ENCODE results near the gene FLRT1.
"Not testable (repeated sequence)": the region's sequence is repeated elsewhere in the genome, so short reads cannot be mapped to it uniquely, and the experiment has no call there.

Gene FLRT1

DNA sequence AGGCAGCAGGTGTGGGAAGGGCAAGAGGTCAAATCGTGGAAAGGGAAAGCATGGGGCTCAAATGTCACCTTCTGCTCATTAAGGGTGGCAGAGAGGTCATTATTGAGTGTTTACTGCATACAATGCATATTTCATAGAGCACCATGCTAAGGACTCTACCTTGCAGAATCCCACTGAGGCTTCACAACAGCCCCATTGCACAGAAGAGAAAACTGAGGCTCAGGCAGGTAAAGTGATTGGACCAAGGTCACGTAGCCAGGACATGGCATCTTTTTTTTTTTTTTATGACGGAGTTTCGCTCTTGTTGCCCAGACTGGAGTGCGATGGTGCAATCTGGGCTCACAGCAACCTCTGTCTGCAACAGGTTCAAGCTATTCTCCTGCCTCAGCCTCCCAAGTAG, 7.8 kb downstream of the FLRT1 start:
- DNase-seq (ENCODE audit: low read depth in 4 of 4, low spot score in 1 of 4): no peak

- DNase-seq (ENCODE audit: low read depth in 4 of 4, low spot score in 1 of 4): no peak
Measured at GRCh38 chr11:64044730-64045393, 9.1 kb downstream of the FLRT1 start.

DNA sequence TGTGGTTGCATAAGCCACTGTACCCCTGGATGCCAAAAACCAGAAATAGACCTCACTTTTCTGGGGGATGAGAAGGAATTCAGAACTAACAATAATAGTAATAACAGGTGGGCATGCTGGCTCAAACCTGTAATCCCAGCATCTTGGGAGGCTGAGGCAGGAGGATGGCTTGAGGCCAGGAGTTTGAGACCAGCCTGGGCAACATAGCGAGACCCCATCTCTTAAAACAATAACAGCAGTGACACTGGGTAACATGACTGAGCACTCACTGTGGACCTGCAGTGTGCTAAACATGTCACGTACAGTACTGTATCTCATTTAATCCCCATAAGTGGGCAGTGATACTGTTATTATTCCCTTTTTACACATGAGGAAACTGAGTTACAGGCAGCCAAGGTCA, 10.0 kb downstream of the FLRT1 start:
- no peak for DNase-seq (ENCODE audit: low read depth in 4 of 4, low spot score in 1 of 4)

DNA sequence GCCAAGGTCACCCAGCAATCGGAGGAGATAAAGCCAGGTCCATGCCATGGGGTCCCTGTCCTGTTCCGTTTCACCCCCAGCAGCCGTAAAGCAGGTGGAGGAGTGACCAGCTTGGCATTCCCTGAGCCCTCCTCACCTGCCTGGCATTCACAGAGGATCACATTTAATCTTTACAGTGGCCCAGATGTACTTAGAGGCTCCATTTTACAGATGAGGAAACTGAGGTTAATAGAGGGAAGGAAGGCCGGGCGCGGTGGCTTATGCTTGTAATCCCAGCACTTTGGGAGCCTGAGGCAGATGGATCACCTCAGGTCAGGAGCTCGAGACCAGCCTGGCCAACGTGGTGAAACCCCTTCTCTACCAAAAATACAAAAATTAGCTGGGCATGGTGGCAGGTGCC, 11.6 kb downstream of the FLRT1 start:
- DNase-seq (ENCODE audit: low read depth in 4 of 4, low spot score in 1 of 4): not testable (repeated sequence)

GRCh38 chr11:64048042-64048854, 12.5 kb downstream of the FLRT1 start:
- no peak for DNase-seq (ENCODE audit: low read depth in 4 of 4, low spot score in 1 of 4)

GRCh38 chr11:64049509-64049908, 13.8 kb downstream of the FLRT1 start:
- DNase-seq (ENCODE audit: low read depth in 4 of 4, low spot score in 1 of 4): no peak

DNA sequence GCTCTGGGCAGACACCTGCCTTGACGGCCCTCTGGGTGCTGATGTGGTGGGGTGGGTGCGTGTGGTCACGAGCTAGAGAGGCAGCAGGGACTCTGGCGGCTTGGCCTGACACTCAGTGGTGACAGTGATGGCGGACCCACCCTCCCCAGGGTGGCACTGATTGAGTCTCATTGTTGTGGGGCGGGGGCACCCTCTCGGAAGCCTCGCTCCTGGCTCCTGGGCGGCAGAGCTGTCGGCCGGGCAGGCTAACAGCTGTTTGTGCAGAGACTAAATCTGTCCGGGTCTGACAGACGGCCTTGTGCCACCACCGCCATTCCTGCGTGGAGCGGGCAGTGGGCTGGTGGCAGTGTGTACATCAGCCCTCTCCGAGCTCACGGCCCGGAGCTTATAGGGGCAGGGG, 15.6 kb downstream of the FLRT1 start:
- no peak for DNase-seq (ENCODE audit: low read depth in 4 of 4, low spot score in 1 of 4)

DNA sequence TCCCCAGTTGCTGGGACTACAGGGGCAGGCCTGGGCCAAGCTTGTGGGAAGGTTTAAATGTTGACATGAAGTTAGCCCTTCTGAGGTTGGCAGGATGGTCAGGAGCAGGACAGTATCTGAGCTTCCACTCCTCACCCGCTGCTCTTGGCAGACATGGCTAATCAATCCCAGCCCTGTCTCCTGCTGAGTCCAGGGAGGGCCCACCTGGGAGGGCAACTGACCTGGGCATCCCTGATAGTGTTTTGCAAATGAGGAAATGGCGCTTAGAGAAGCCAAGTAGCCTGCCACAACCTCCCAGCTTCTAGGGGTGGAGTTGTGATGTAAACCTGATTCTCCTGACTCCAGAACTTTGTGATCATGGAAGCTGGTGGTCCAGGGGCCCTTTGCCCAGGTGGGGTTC, 16.7 kb downstream of the FLRT1 start:
- no peak for DNase-seq (ENCODE audit: low read depth in 4 of 4, low spot score in 1 of 4)

GRCh38 chr11:64052938-64053622, 17.3 kb downstream of the FLRT1 start:
- no peak for DNase-seq (ENCODE audit: low read depth in 4 of 4, low spot score in 1 of 4)

GRCh38 chr11:64053699-64054098, 18.0 kb downstream of the FLRT1 start:
- DNase-seq (ENCODE audit: low read depth in 4 of 4, low spot score in 1 of 4): no peak

- DNase-seq (ENCODE audit: low read depth in 4 of 4, low spot score in 1 of 4): no peak
Measured at GRCh38 chr11:64055077-64055476, 19.3 kb downstream of the FLRT1 start.

GRCh38 chr11:64056213-64056785, 20.6 kb downstream of the FLRT1 start:
- no peak for DNase-seq (ENCODE audit: low read depth in 4 of 4, low spot score in 1 of 4)

- no peak for DNase-seq (ENCODE audit: low read depth in 4 of 4, low spot score in 1 of 4)
Measured at GRCh38 chr11:64056861-64057260, 21.1 kb downstream of the FLRT1 start.

- no peak for DNase-seq (ENCODE audit: low read depth in 4 of 4, low spot score in 1 of 4)
Measured at GRCh38 chr11:64057890-64058289, 22.2 kb downstream of the FLRT1 start.

GRCh38 chr11:64058494-64058893, 22.8 kb downstream of the FLRT1 start:
- DNase-seq (ENCODE audit: low read depth in 4 of 4, low spot score in 1 of 4): no peak

- DNase-seq (ENCODE audit: low read depth in 4 of 4, low spot score in 1 of 4): no peak
Measured at GRCh38 chr11:64059339-64060140, 23.8 kb downstream of the FLRT1 start.

DNA sequence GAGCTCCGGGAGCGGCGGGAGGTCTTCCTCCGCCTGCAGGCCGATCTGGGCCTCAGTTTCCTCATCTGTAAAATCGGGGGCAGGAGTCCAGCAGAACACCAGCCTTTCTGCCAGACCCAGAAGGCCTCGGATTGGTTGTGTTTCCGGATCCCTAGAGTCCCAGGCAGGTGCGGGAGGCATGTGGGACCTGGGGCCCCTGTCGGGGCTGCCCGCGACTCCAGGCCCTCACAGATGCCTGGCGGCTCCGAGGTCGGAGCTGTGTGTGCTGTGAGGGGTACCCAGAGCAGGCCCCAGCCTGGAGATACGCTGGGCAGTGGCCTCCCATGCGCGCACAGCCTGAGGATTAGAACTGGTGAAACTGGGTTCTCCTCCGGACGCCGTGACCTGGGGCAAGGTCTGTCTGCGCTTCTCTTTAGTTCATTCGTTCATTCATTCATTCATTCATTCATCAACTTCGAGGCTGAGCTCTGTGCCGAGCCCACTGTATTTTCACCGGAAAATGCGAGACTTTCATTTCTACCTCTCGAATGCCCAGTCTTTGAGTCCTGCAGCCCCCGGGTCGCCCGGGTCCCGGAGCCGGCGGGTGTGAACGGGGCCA, 24.6 kb downstream of the FLRT1 start:
- no peak for DNase-seq (ENCODE audit: low read depth in 4 of 4, low spot score in 1 of 4)

- peak in 3 of 4 experiments; percentile 21 to 41 (median 40) for DNase-seq (ENCODE audit: low read depth in 4 of 4, low spot score in 1 of 4)
Measured at GRCh38 chr11:64060861-64061444, 25.2 kb downstream of the FLRT1 start.

DNA sequence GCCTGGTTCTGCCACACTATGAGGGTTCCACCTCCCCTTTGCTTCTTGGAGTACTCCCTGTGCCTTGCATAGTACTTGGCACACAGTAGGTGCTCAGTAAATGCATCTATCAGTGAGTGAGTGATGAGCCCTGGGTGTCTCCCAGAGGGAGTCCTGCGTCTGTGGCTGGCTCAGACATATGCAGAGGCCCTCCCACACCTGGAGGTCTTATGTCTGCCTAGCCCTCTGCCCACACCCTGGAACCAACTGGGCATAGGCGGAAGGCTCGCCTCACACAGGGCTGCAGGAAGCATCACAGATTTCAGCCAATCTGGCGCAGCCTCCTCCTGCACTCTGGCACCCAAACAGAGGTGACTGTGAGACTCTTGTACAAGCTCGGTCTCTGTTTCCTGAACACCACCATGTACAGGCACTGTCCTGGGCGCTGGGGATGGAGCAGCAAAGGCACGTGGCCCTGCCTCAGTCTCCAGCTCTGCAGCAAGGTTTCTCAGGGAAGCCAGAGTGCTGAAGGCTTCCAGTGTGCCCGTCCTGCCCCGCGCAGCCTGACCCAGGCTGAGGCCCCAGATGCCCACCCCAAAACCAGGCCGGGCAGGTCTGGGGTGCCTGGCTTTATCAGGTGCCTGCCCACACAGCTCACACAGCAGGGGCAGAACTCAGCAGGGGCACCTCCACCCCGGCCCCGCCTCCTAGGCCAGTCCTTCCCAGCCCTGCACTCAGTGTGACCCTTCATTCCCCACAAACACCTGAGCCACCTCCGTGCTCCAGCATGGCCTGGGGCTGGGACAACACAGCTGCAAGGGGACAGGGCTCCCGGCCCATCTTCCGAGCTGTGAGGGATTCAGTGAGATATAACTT, 26.7 kb downstream of the FLRT1 start:
- no peak for DNase-seq (ENCODE audit: low read depth in 4 of 4, low spot score in 1 of 4)
